ENCODE results near the gene CENPVL1. TPM values are rescaled to one million over a fixed set of nuclear protein-coding genes. Genes with fewer than 3 reads are reported as not detected.

CENPVL1 gene
- total RNA-seq, 1 experiment from 2014 or later, result 2.8 TPM

DNA sequence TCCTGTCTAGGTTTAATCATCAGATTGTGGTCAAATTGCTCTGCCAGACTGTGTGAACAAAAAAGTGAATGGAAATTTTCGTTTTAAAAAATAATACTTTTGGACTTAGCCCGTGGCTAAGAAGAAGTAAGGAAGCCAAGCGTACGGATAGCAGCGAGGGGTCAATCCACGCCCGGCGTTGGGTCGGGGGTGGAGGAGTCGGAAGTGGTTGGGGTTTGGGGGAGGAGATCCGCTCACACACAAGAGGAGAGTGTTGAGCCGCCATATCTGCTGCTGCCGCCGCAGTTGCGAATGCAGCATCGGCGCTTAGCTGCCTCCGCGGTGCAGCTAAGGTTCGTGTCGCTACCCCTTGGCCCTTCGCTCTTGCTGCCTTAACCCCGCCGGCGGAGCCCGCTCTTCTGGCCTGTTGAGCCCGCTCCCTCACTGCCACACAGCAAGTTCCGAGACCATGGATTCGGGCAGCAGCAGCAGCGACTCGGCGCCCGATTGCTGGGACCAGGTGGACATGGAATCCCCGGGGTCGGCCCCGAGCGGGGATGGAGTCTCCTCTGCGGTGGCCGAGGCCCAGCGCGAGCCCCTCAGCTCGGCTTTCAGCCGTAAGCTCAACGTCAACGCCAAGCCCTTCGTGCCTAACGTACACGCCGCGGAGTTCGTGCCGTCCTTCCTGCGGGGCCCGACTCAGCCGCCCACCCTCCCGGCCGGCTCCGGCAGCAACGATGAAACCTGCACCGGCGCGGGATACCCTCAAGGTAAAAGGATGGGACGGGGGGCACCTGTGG is 33.1 kb downstream of the CENPVL1 start, which contains the start of gene GSPT2:
Gene GSPT2 (plus strand): TSS at position 264 of the 779 bp plus-strand sequence. CDS start 185 bp downstream, at position 449.
- H2BK120ac ChIP-seq (ENCODE audit: low read depth, low read length, poor library complexity, severe bottlenecking), result no peak within 1 kb of the TSS
- Mint-ChIP-seq H3K27me3 (ENCODE audit: low read depth) (no peaks in the 10 kb centered on the region), H3K36me3 (ENCODE audit: insufficient read depth in 1 of 3, low read depth in 3 of 3) (peaks cover 13 to 32% (median 27%) of the 10 kb centered on the region in 3 experiments; a peak in 6 of 7 replicates), H3K4me3 (peak within 1 kb of the TSS; percentile 79 to 90), H3K9me3 (peaks cover 61 to 64% of the 10 kb centered on the region in 2 experiments), H3K27ac (peak within 1 kb of the TSS; percentile 83 to 94 (median 90)), H3K4me1 (peaks cover 7 to 23% of the 10 kb centered on the region in 2 experiments)
- no peak within 1 kb of the TSS for H2BK5ac ChIP-seq (ENCODE audit: insufficient read length, low read length)
- peak within 1 kb of the TSS; percentile 82 for H3K9ac ChIP-seq (ENCODE audit: extremely low read depth, insufficient read length, low read length)
- peak within 1 kb of the TSS; percentile 83 for H3K18ac ChIP-seq (ENCODE audit: insufficient read length, low read depth, low read length)
- H4K20me1 ChIP-seq (ENCODE audit: control insufficient read depth, insufficient read depth, insufficient read length), result no peaks in the 10 kb centered on the region
- no peaks in the 10 kb centered on the region for H3K79me1 ChIP-seq (ENCODE audit: insufficient read depth, low read depth, low read length, poor library complexity, severe bottlenecking)
- H3K23me2 ChIP-seq (ENCODE audit: insufficient read length, low read depth, low read length, poor library complexity, severe bottlenecking), result peaks cover 10% of the 10 kb centered on the region
- H3K4me1 ChIP-seq (ENCODE audit: insufficient read depth, low read length), result no peaks in the 10 kb centered on the region
- peaks cover 4% of the 10 kb centered on the region; the same call in 1 of the 2 replicates for H3K79me2 ChIP-seq (ENCODE audit: insufficient read depth, low read length)
- H3T11ph ChIP-seq (ENCODE audit: low read length), result no peak within 1 kb of the TSS
- no peak within 1 kb of the TSS for H4K91ac ChIP-seq (ENCODE audit: insufficient read length, low read depth, low read length)
- H3K27me3 ChIP-seq (ENCODE audit: insufficient read depth, low read length), result no peaks in the 10 kb centered on the region
- no peak within 1 kb of the TSS for H2AK5ac ChIP-seq (ENCODE audit: insufficient read length, low read length)
- peak; percentile 61 for DNase-seq
- peak within 1 kb of the TSS; percentile 87 for H3K14ac ChIP-seq (ENCODE audit: insufficient read depth, low read length)
- H3K27ac ChIP-seq (ENCODE audit: insufficient read length, low read depth, low read length), result peak within 1 kb of the TSS; percentile 41
- H3K56ac ChIP-seq (ENCODE audit: insufficient read length, low read depth, low read length), result no peak within 1 kb of the TSS
- H2BK12ac ChIP-seq (ENCODE audit: insufficient read length, low read depth, low read length), result no peak within 1 kb of the TSS
- no peaks in the 10 kb centered on the region for H3K9me3 ChIP-seq (ENCODE audit: control insufficient read depth, low read depth, low read length)
- no peak within 1 kb of the TSS for H2AFZ ChIP-seq (ENCODE audit: low read length)
- peak within 1 kb of the TSS; percentile 91 for H3K4me2 ChIP-seq (ENCODE audit: insufficient read depth, insufficient read length, low read length)
- H3K23ac ChIP-seq (ENCODE audit: insufficient read length, low read depth, low read length), result no peak within 1 kb of the TSS
- H4K5ac ChIP-seq (ENCODE audit: insufficient read length, low read depth, low read length), result no peak within 1 kb of the TSS
- TF ChIP-seq, protein P1, sequence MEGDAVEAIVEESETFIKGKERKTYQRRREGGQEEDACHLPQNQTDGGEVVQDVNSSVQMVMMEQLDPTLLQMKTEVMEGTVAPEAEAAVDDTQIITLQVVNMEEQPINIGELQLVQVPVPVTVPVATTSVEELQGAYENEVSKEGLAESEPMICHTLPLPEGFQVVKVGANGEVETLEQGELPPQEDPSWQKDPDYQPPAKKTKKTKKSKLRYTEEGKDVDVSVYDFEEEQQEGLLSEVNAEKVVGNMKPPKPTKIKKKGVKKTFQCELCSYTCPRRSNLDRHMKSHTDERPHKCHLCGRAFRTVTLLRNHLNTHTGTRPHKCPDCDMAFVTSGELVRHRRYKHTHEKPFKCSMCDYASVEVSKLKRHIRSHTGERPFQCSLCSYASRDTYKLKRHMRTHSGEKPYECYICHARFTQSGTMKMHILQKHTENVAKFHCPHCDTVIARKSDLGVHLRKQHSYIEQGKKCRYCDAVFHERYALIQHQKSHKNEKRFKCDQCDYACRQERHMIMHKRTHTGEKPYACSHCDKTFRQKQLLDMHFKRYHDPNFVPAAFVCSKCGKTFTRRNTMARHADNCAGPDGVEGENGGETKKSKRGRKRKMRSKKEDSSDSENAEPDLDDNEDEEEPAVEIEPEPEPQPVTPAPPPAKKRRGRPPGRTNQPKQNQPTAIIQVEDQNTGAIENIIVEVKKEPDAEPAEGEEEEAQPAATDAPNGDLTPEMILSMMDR (conservative IDR thresholded peaks at IDR 0.05), result no peak
- H2BK15ac ChIP-seq (ENCODE audit: low read depth, low read length), result no peak within 1 kb of the TSS
- no CpG with 5 or more reads among the region's 63 CpGs for WGBS (ENCODE audit: extremely low coverage, insufficient read length, low lambda C conversion rate)
- H4K8ac ChIP-seq (replicated peaks; ENCODE audit: insufficient read length, low read depth, low read length), result no peak within 1 kb of the TSS
- H3K4ac ChIP-seq (ENCODE audit: low read depth, low read length), result no peak within 1 kb of the TSS
- no peak within 1 kb of the TSS for H2BK20ac ChIP-seq (ENCODE audit: low read depth, low read length, poor library complexity, severe bottlenecking)

Data from H9 (cell line).